IPS-15b (cell line): Measurements from ENCODE around the gene TCERG1L.

Experiments
- H3K27me3 ChIP-seq: one replicate; pipeline ENCODE4 v1.6.1; 2013; ENCODE audit warnings: low read length; ENCODE audit not compliant: control insufficient read depth, insufficient read depth
- H3K36me3 ChIP-seq: one replicate; pipeline ENCODE4 v1.6.1; 2013; ENCODE audit warnings: low read length; ENCODE audit not compliant: control insufficient read depth, insufficient read depth
- H3K4me1 ChIP-seq: one replicate; pipeline ENCODE4 v1.6.1; 2013; ENCODE audit warnings: mild to moderate bottlenecking, low read length; ENCODE audit not compliant: control insufficient read depth, insufficient read depth
- H3K4me3 ChIP-seq: one replicate; pipeline ENCODE4 v1.5.1; 2013; ENCODE audit warnings: low read depth, low read length
- H3K9ac ChIP-seq: one replicate; pipeline ENCODE4 v1.6.1; 2013; ENCODE audit warnings: low read depth, mild to moderate bottlenecking, low read length
- H3K9me3 ChIP-seq: one replicate; pipeline ENCODE4 v1.6.1; 2013; ENCODE audit warnings: mild to moderate bottlenecking, low read length; ENCODE audit not compliant: control insufficient read depth, insufficient read depth

TCERG1L gene

GRCh38 chr10:131113709-131114291 is 197.7 kb downstream of the TCERG1L start:
- Histone ChIP-seq H3K27me3 (no peaks in the 10 kb centered on the region), H3K9ac (no peak overlapping the region), H3K4me3 (no peak overlapping the region), H3K9me3 (no peaks in the 10 kb centered on the region), H3K36me3 (no peaks in the 10 kb centered on the region), H3K4me1 (no peaks in the 10 kb centered on the region)

- Histone ChIP-seq H3K4me3 (no peak overlapping the region), H3K9ac (no peak overlapping the region), H3K9me3 (no peaks in the 10 kb centered on the region), H3K36me3 (no peaks in the 10 kb centered on the region), H3K27me3 (no peaks in the 10 kb centered on the region), H3K4me1 (no peaks in the 10 kb centered on the region)
These were observed 198.4 kb downstream of the TCERG1L start for GRCh38 chr10:131113165-131113564.

GRCh38 chr10:131112691-131113090 is 198.8 kb downstream of the TCERG1L start:
- H3K9me3 ChIP-seq: no peaks in the 10 kb centered on the region
- no peaks in the 10 kb centered on the region for H3K4me1 ChIP-seq
- no peaks in the 10 kb centered on the region for H3K27me3 ChIP-seq
- no peak overlapping the region for H3K9ac ChIP-seq
- H3K36me3 ChIP-seq: no peaks in the 10 kb centered on the region
- no peak overlapping the region for H3K4me3 ChIP-seq

GRCh38 chr10:131111471-131112080 is 199.9 kb downstream of the TCERG1L start:
- no peaks in the 10 kb centered on the region for H3K9me3 ChIP-seq
- H3K36me3 ChIP-seq: no peaks in the 10 kb centered on the region

GRCh38 chr10:131111007-131111406 is 200.5 kb downstream of the TCERG1L start:
- Histone ChIP-seq H3K27me3 (no peaks in the 10 kb centered on the region), H3K9ac (no peak overlapping the region), H3K4me3 (no peak overlapping the region), H3K9me3 (no peaks in the 10 kb centered on the region), H3K36me3 (no peaks in the 10 kb centered on the region), H3K4me1 (no peaks in the 10 kb centered on the region)

More at GRCh38 chr10:131111471-131112080, 199.9 kb downstream of the TCERG1L start:
- Histone ChIP-seq H3K27me3 (no peaks in the 10 kb centered on the region), H3K4me1 (no peaks in the 10 kb centered on the region), H3K4me3 (no peak overlapping the region), H3K9ac (no peak overlapping the region)

- no peaks in the 10 kb centered on the region for H3K27me3 ChIP-seq
- H3K9ac ChIP-seq: no peak overlapping the region
- no peak overlapping the region for H3K4me3 ChIP-seq
- no peaks in the 10 kb centered on the region for H3K4me1 ChIP-seq
- H3K9me3 ChIP-seq: no peaks in the 10 kb centered on the region
- H3K36me3 ChIP-seq: no peaks in the 10 kb centered on the region
These were observed 201.2 kb downstream of the TCERG1L start for GRCh38 chr10:131110241-131110783.

- Histone ChIP-seq H3K4me1 (no peaks in the 10 kb centered on the region), H3K27me3 (no peaks in the 10 kb centered on the region), H3K9me3 (no peaks in the 10 kb centered on the region), H3K9ac (no peak overlapping the region), H3K36me3 (no peaks in the 10 kb centered on the region), H3K4me3 (no peak overlapping the region)
These were observed 201.8 kb downstream of the TCERG1L start for GRCh38 chr10:131109726-131110125.

- Histone ChIP-seq H3K9me3 (no peaks in the 10 kb centered on the region), H3K27me3 (no peaks in the 10 kb centered on the region), H3K9ac (no peak overlapping the region), H3K4me3 (no peak overlapping the region), H3K36me3 (no peaks in the 10 kb centered on the region), H3K4me1 (no peaks in the 10 kb centered on the region)
These were observed 202.2 kb downstream of the TCERG1L start for GRCh38 chr10:131109291-131109690.

GRCh38 chr10:131107970-131108369 is 203.6 kb downstream of the TCERG1L start:
- Histone ChIP-seq H3K9me3 (no peaks in the 10 kb centered on the region), H3K4me3 (no peak overlapping the region), H3K4me1 (no peaks in the 10 kb centered on the region)

GRCh38 chr10:131102676-131103075 is 208.8 kb downstream of the TCERG1L start:
- no peak overlapping the region for H3K4me3 ChIP-seq
- H3K9me3 ChIP-seq: no peaks in the 10 kb centered on the region
- H3K9ac ChIP-seq: no peak overlapping the region
- H3K27me3 ChIP-seq: no peaks in the 10 kb centered on the region
- no peaks in the 10 kb centered on the region for H3K36me3 ChIP-seq
- no peaks in the 10 kb centered on the region for H3K4me1 ChIP-seq

More at GRCh38 chr10:131107970-131108369, 203.6 kb downstream of the TCERG1L start:
- H3K36me3 ChIP-seq: no peaks in the 10 kb centered on the region
- no peaks in the 10 kb centered on the region for H3K27me3 ChIP-seq
- no peak overlapping the region for H3K9ac ChIP-seq

- no peaks in the 10 kb centered on the region for H3K9me3 ChIP-seq
- H3K4me3 ChIP-seq: no peak overlapping the region
- H3K36me3 ChIP-seq: no peaks in the 10 kb centered on the region
- no peaks in the 10 kb centered on the region for H3K27me3 ChIP-seq
- no peak overlapping the region for H3K9ac ChIP-seq
- H3K4me1 ChIP-seq: no peaks in the 10 kb centered on the region
These were observed 209.4 kb downstream of the TCERG1L start for GRCh38 chr10:131102147-131102546.
